BLaER1 (cell line): ENCODE data around the gene PTPRN2.
"Not testable (repeated sequence)": the region's sequence is repeated elsewhere in the genome, so short reads cannot be mapped to it uniquely, and the experiment has no call there.

Experiments used
- H3K27ac ChIP-seq: shearing (Covaris generic); formaldehyde crosslinking; 2 replicates; pipeline ENCODE4 v1.8.1; 2022
- H3K27me3 ChIP-seq: shearing (Covaris generic); formaldehyde crosslinking; 2 replicates; pipeline ENCODE4 v1.8.1; 2022
- H3K36me3 ChIP-seq: shearing (Covaris generic); formaldehyde crosslinking; 2 replicates; pipeline ENCODE4 v1.8.1; 2022
- H3K4me1 ChIP-seq: shearing (Covaris generic); formaldehyde crosslinking; 2 replicates; pipeline ENCODE4 v1.8.1; 2022
- H3K4me2 ChIP-seq: shearing (Covaris generic); formaldehyde crosslinking; 2 replicates; pipeline ENCODE4 v1.8.1; 2022
- H3K4me3 ChIP-seq: shearing (Covaris generic); formaldehyde crosslinking; 2 replicates; pipeline ENCODE4 v1.8.1; 2022
- H3K9ac ChIP-seq: shearing (Covaris generic); formaldehyde crosslinking; 2 replicates; pipeline ENCODE4 v1.8.1; 2022
- H3K9me3 ChIP-seq: shearing (Covaris generic); formaldehyde crosslinking; 2 replicates; pipeline ENCODE4 v1.8.1; 2022
- H4K20me1 ChIP-seq: shearing (Covaris generic); formaldehyde crosslinking; 2 replicates; pipeline ENCODE4 v1.8.1; 2022
- Cebpa-rat ChIP-seq: shearing (Covaris generic); IDR thresholded peaks from 2 replicates; pipeline ENCODE4 v1.8.1; 2022

Gene PTPRN2

GRCh38 chr7:157506268-157506667, 1081.4 kb downstream of the PTPRN2 start:
- H3K27me3 ChIP-seq: no peaks in the 10 kb centered on the region
- H3K9ac ChIP-seq: no peak overlapping the region
- peaks cover 44% of the 10 kb centered on the region for H3K4me1 ChIP-seq
- no peak overlapping the region for H3K4me3 ChIP-seq
- H3K4me2 ChIP-seq: no peak overlapping the region
- H3K36me3 ChIP-seq: no peaks in the 10 kb centered on the region
- no peaks in the 10 kb centered on the region; the same call in 1 of the 2 replicates for H3K9me3 ChIP-seq
- no peak for TF ChIP-seq Cebpa-rat
- H4K20me1 ChIP-seq: no peaks in the 10 kb centered on the region
- no peak overlapping the region for H3K27ac ChIP-seq

DNA sequence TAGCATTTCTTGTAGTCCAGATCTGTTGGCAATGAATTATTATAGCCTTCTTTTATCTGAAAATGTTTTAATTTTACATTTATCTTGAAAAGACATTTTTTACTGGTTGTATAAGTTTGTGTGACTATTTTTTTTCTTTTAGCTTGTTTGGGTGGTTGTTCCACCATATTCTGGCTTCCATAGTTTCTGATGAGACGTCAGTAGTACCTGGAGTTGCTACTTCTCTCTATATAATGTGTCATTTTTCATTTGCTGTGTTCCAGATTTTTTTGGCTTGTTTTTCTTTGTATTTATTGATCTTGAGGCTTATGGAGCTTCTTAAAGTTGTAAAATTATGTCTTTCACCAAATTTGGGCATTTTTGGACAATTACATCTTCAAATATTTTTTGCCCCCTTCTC, 1082.0 kb downstream of the PTPRN2 start:
- no peak for TF ChIP-seq Cebpa-rat
- Histone ChIP-seq H3K9me3 (no peaks in the 10 kb centered on the region; the same call in 1 of the 2 replicates), H4K20me1 (no peaks in the 10 kb centered on the region), H3K27ac (no peak overlapping the region), H3K27me3 (no peaks in the 10 kb centered on the region), H3K9ac (no peak overlapping the region), H3K36me3 (no peaks in the 10 kb centered on the region), H3K4me1 (peaks cover 44% of the 10 kb centered on the region), H3K4me3 (no peak overlapping the region), H3K4me2 (no peak overlapping the region)

- H3K4me2 ChIP-seq: peak overlapping the region; percentile 90
- no peaks in the 10 kb centered on the region; the same call in 1 of the 2 replicates for H3K9me3 ChIP-seq
- H3K27me3 ChIP-seq: no peaks in the 10 kb centered on the region
- no peaks in the 10 kb centered on the region for H4K20me1 ChIP-seq
- no peak overlapping the region for H3K27ac ChIP-seq
- TF ChIP-seq Cebpa-rat: no peak
- H3K4me3 ChIP-seq: peak overlapping the region; percentile 49
- peaks cover 38% of the 10 kb centered on the region for H3K4me1 ChIP-seq
- H3K36me3 ChIP-seq: no peaks in the 10 kb centered on the region
- H3K9ac ChIP-seq: no peak overlapping the region
These were observed 1084.4 kb downstream of the PTPRN2 start for GRCh38 chr7:157503229-157503628.

DNA sequence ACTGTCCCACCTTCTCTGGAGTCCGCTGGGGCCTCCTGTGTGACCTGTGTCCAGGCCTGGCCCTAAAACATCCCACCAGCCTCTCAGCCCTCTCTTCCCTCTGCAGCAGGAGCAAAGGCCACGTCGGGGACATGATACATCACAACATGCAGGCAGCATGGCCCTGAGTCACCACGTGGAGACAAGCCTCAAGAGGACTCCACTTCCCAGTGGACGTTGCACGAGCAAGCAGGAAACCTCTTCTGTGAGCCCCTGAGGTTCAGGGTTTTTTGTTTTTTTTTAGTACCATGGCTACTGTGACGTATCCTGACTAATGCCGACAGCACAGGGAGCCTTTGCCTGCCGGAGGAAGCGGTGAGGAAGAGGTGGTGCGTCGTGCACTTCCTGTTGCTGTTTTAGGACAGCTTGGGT, 1084.9 kb downstream of the PTPRN2 start:
- Histone ChIP-seq H3K27me3 (no peaks in the 10 kb centered on the region), H3K36me3 (no peaks in the 10 kb centered on the region), H3K9me3 (no peaks in the 10 kb centered on the region; the same call in 1 of the 2 replicates), H3K9ac (no peak overlapping the region), H3K27ac (no peak overlapping the region; the same call in 1 of the 2 replicates), H3K4me3 (peak overlapping the region; percentile 49), H3K4me2 (peak overlapping the region; percentile 90), H4K20me1 (no peaks in the 10 kb centered on the region), H3K4me1 (peaks cover 33% of the 10 kb centered on the region)
- TF ChIP-seq Cebpa-rat: no peak

DNA sequence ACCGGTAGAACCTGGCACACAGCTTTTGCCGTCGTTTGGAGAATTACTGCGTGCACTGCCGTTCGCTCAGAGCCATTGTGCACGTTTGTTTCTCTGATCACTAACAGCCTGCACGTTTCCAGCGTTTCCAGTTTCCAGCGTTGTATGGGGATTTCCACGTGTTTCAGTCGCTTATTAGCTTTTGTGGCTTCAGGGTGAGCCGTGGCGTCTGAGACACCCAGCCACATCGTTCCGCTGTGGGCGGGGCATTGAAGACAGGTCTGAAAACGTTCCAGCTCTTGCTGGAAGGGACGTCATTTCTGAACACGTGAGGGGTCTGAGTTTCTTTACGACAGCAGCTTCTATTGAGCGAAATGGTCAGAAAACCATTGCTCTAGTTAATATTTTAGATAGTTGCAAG, 1086.0 kb downstream of the PTPRN2 start:
- H3K4me3 ChIP-seq: no peak overlapping the region
- no peak for TF ChIP-seq Cebpa-rat
- H3K9ac ChIP-seq: no peak overlapping the region
- no peaks in the 10 kb centered on the region; the same call in 1 of the 2 replicates for H3K9me3 ChIP-seq
- H3K27me3 ChIP-seq: no peaks in the 10 kb centered on the region
- H4K20me1 ChIP-seq: no peaks in the 10 kb centered on the region
- no peaks in the 10 kb centered on the region for H3K36me3 ChIP-seq
- peak overlapping the region; percentile 90 for H3K4me2 ChIP-seq
- H3K4me1 ChIP-seq: peaks cover 26% of the 10 kb centered on the region
- no peak overlapping the region for H3K27ac ChIP-seq

- not testable (repeated sequence) for H3K27me3 ChIP-seq
These were observed 1086.6 kb downstream of the PTPRN2 start for GRCh38 chr7:157500989-157501540.

DNA sequence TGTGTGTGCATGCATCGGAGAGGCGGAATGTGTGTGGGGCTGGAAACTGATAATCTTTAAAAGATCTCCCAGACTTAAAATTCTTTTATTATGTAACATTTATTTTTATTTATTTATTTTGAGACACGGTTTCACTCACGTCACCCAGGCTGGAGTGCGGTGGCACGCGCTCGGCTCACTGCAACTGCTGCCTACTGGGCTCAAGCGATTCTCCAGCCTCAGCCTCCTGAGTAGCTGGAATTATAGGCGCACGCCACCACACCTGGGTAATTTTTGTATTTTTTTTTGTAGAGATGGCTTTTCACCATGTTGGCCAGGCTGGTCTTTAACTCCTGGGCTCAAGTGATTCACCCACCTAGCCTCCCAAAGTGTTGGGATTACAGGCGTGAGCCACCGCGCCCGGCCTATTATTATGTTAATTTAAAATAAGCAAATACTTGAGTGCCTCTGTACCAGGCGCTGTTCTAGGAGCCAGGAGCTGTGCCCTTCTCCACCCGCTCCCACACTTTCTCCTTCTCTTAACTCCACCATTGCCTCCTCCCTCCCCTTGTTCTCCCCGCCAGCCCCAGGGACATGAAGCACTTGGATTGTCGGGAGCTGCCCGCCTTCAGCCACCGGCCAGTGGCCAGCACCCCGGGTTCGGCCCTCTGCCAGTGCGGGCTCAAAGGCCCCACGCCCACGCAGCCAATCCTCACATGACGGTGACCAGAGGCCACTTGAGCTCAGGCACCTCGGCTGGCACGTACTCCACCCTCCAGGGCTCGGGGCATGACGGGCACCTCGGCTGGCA, 1087.3 kb downstream of the PTPRN2 start:
- no peak for TF ChIP-seq Cebpa-rat
- H3K4me1 ChIP-seq: peaks cover 26% of the 10 kb centered on the region
- no peak overlapping the region for H3K4me3 ChIP-seq

More at GRCh38 chr7:157500989-157501540, 1086.6 kb downstream of the PTPRN2 start:
- not testable (repeated sequence) for H3K27ac ChIP-seq, H3K4me3 ChIP-seq, H4K20me1 ChIP-seq, H3K9me3 ChIP-seq, H3K36me3 ChIP-seq, H3K9ac ChIP-seq
- Histone ChIP-seq H3K4me1 (peaks cover 26% of the 10 kb centered on the region), H3K4me2 (0 out of 2 replicates have a peak overlapping the region, but pooled peaks have one; percentile 90)

GRCh38 chr7:157499835-157500153, 1087.8 kb downstream of the PTPRN2 start:
- Histone ChIP-seq H4K20me1 (no peaks in the 10 kb centered on the region), H3K36me3 (no peaks in the 10 kb centered on the region), H3K27ac (no peak overlapping the region), H3K9me3 (no peaks in the 10 kb centered on the region), H3K4me2 (no peak overlapping the region), H3K27me3 (no peaks in the 10 kb centered on the region), H3K4me3 (no peak overlapping the region), H3K4me1 (peaks cover 26% of the 10 kb centered on the region), H3K9ac (no peak overlapping the region)
- TF ChIP-seq Cebpa-rat: no peak

More for the DNA sequence above, 1087.3 kb downstream of the PTPRN2 start:
- H3K27me3 ChIP-seq: no peaks in the 10 kb centered on the region
- H3K4me2 ChIP-seq: no peak overlapping the region
- H3K9me3 ChIP-seq: no peaks in the 10 kb centered on the region
- H3K9ac ChIP-seq: no peak overlapping the region
- H3K27ac ChIP-seq: no peak overlapping the region
- no peaks in the 10 kb centered on the region for H3K36me3 ChIP-seq
- no peaks in the 10 kb centered on the region for H4K20me1 ChIP-seq

GRCh38 chr7:157499121-157499834, 1088.3 kb downstream of the PTPRN2 start:
- peaks cover 26% of the 10 kb centered on the region for H3K4me1 ChIP-seq
- H3K9ac ChIP-seq: no peak overlapping the region
- H3K36me3 ChIP-seq: no peaks in the 10 kb centered on the region
- no peaks in the 10 kb centered on the region for H3K9me3 ChIP-seq
- H4K20me1 ChIP-seq: no peaks in the 10 kb centered on the region
- 0 out of 2 replicates have a peak, but pooled peaks cover 4% of the 10 kb centered on the region for H3K27me3 ChIP-seq
- H3K4me2 ChIP-seq: no peak overlapping the region
- no peak for TF ChIP-seq Cebpa-rat
- no peak overlapping the region for H3K4me3 ChIP-seq
- H3K27ac ChIP-seq: no peak overlapping the region

GRCh38 chr7:157498657-157499056, 1089.0 kb downstream of the PTPRN2 start:
- H3K27ac ChIP-seq: no peak overlapping the region

More at GRCh38 chr7:157498657-157499056, 1089.0 kb downstream of the PTPRN2 start:
- Histone ChIP-seq H3K4me3 (no peak overlapping the region), H3K27me3 (peaks cover 10% of the 10 kb centered on the region), H3K4me2 (no peak overlapping the region), H4K20me1 (no peaks in the 10 kb centered on the region), H3K4me1 (peaks cover 24% of the 10 kb centered on the region), H3K36me3 (no peaks in the 10 kb centered on the region), H3K9ac (no peak overlapping the region), H3K9me3 (no peaks in the 10 kb centered on the region)
- no peak for TF ChIP-seq Cebpa-rat
